PC-9 (cell line): Measurements from ENCODE around the gene IL20RA. TPM values are rescaled to one million over a fixed set of nuclear protein-coding genes. Genes with fewer than 3 reads are reported as not detected.

Source experiments
- BruUV-seq: library from RNA; stranded (reverse); fragments of 400-500 nt; replicated peaks from 2 replicates; lab custom pipeline; 2021; lab: Mats Ljungman, UMichigan
- CTCF ChIA-PET: fragments of 300-600 bp; sonication (Branson Sonifier 250); formaldehyde crosslinking; loops from one replicate; lab custom pipeline; 2022; ENCODE audit warnings: antibody characterized with exemption; lab: Charles Lee
- POLR2A ChIA-PET: fragments of 300-600 bp; sonication (Branson Sonifier 250); formaldehyde crosslinking; loops from one replicate; lab custom pipeline; 2022; ENCODE audit warnings: antibody characterized with exemption; ENCODE audit not compliant: unreplicated experiment; lab: Charles Lee
- DNase-seq, 2 experiments: peaks; one replicate each; pipeline versions ENCODE4 v3.0.0 to v3.0.0-alpha.2; 2015 to 2022; ENCODE audit warnings: mixed read lengths in 1 of 2
- H2AFZ ChIP-seq: fragments of 200-600 bp; sonication (generic); 2 replicates; pipeline ENCODE4 v1.8.1; 2017; ENCODE audit warnings: antibody characterized with exemption
- H3F3A ChIP-seq: fragments of 200-600 bp; sonication (generic); 2 replicates; pipeline ENCODE4 v1.8.1; 2017; ENCODE audit warnings: antibody characterized with exemption, mild to moderate bottlenecking, low read depth; ENCODE audit not compliant: insufficient read depth
- H3K27ac ChIP-seq: fragments of 200-600 bp; sonication (generic); 2 replicates; pipeline ENCODE4 v1.6.1; 2016; ENCODE audit warnings: mixed run types
- H3K27me3 ChIP-seq: fragments of 200-600 bp; sonication (generic); 2 replicates; pipeline ENCODE4 v1.6.1; 2016; ENCODE audit warnings: low read depth, mixed run types; ENCODE audit not compliant: insufficient read depth
- H3K36me3 ChIP-seq: fragments of 200-600 bp; sonication (generic); 2 replicates; pipeline ENCODE4 v1.6.1; 2016; ENCODE audit warnings: low read depth, mixed run types
- H3K4me1 ChIP-seq: fragments of 200-600 bp; sonication (generic); replicated peaks from 2 replicates; pipeline ENCODE4 v1.6.1; 2016; ENCODE audit warnings: mixed run types; ENCODE audit not compliant: insufficient read depth
- H3K4me2 ChIP-seq: fragments of 200-600 bp; sonication (generic); 2 replicates; pipeline ENCODE4 v1.6.1; 2017; ENCODE audit warnings: mixed run types
- H3K4me3 ChIP-seq: fragments of 200-600 bp; sonication (generic); 2 replicates; pipeline ENCODE4 v1.6.1; 2016; ENCODE audit warnings: mixed run types
- H3K79me2 ChIP-seq: fragments of 200-600 bp; sonication (generic); 2 replicates; pipeline ENCODE4 v1.6.1; 2017; ENCODE audit warnings: low read depth, mixed run types
- H3K9me2 ChIP-seq: fragments of 200-600 bp; sonication (generic); 2 replicates; pipeline ENCODE4 v1.8.1; 2017; ENCODE audit warnings: mild to moderate bottlenecking; ENCODE audit not compliant: insufficient read depth
- H3K9me3 ChIP-seq: fragments of 200-600 bp; sonication (generic); 2 replicates; pipeline ENCODE4 v1.8.1; 2016; ENCODE audit warnings: low read depth; ENCODE audit not compliant: insufficient read depth
- H4K20me1 ChIP-seq: fragments of 200-600 bp; sonication (generic); 2 replicates; pipeline ENCODE4 v1.8.1; 2017; ENCODE audit not compliant: insufficient read depth
- CTCF ChIP-seq: fragments of 200-600 bp; sonication (generic); conservative IDR thresholded peaks from 2 replicates; pipeline ENCODE4 v1.6.1; 2017; ENCODE audit warnings: mixed run types, antibody characterized with exemption, mild to moderate bottlenecking, moderate library complexity
- EZH2 ChIP-seq: fragments of 200-600 bp; sonication (generic); IDR thresholded peaks from 2 replicates; pipeline ENCODE4 v1.8.0; 2017; ENCODE audit warnings: antibody characterized with exemption, low read depth
- intact Hi-C: fragments of 100-400 bp; cut with micrococcal nuclease; formaldehyde crosslinking; loops from one replicate; pipeline ENCODE4 v1.10.0; 2022; ENCODE audit not compliant: unreplicated experiment
- total RNA-seq: library from RNA; stranded (reverse); gene quantifications from 2 replicates; pipeline ENCODE4 v1.2.3, GENCODE V29; 2021

The IL20RA gene
- total RNA-seq, 1 experiment from 2014 or later = 2.5 TPM

DNA sequence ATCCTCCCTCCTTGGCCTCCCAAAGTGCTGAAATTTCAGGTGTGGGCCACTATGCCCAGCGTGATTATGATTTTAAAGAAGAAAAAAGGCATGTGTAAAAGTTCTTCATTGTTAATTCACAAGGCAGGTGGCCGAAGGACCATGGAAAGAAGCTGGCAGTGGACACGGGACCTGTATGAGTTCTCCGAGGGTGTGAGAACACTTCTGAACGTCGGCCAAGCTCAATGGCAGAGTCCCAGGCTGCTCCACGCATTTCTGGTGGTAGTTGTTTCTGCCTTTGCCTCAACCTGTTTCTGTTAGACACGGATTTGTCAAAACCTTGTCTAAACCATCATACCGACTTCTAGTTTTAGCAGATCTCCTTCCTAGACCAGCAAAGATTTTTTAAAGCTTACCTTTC lies 36.6 kb downstream of the IL20RA start:
- H3K4me3 ChIP-seq = no peak overlapping the region
- no peaks in the 10 kb centered on the region for H3K9me2 ChIP-seq
- peaks cover 6% of the 10 kb centered on the region; the same call in 1 of the 2 replicates for H3F3A ChIP-seq
- no peak overlapping the region for H3K4me2 ChIP-seq
- no peaks in the 10 kb centered on the region for H3K79me2 ChIP-seq
- intact Hi-C loops = no loop called here
- BruUV-seq = no TSS peak
- no peaks in the 10 kb centered on the region for H4K20me1 ChIP-seq
- POLR2A ChIA-PET = interaction anchor here (0.7 kb wide), 1 partner anchor 226 kb away, joined by 3 read pairs; no protein-coding TSS in a partner anchor
- no peaks in the 10 kb centered on the region for H3K27me3 ChIP-seq
- H3K36me3 ChIP-seq = peaks cover 32% of the 10 kb centered on the region
- peaks cover 21% of the 10 kb centered on the region for H3K4me1 ChIP-seq
- no peak overlapping the region for H3K27ac ChIP-seq
- no peak for DNase-seq
- no peak overlapping the region for H2AFZ ChIP-seq
- H3K9me3 ChIP-seq = no peaks in the 10 kb centered on the region; the same call in 1 of the 2 replicates
- TF ChIP-seq EZH2 = no peak
- TF ChIP-seq CTCF = no peak
- CTCF ChIA-PET = no interaction called here

DNA sequence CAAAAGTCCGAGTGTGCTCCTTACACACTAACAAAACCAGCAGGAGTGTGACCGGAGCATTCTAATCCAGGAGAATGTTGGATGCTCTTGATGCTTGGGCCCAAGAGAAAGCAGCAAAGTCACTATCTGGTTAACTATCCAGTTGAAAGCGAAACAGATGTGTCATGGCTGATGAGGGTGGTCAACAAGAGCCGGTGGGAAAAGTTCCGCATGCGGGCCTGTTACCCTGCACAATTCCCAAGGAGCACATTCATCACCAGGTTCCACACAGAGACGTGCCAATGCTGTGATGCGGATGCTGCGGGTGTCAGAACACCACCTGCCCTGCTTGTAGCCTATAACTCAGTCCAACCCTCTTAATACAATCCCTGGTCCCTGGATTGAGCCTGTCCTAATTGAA lies 38.7 kb downstream of the IL20RA start:
- Histone ChIP-seq H3K9me3 (peaks cover 9% of the 10 kb centered on the region), H3K4me2 (no peak overlapping the region), H2AFZ (no peak overlapping the region), H3K36me3 (peaks cover 34% of the 10 kb centered on the region), H3F3A (peaks cover 27% of the 10 kb centered on the region), H4K20me1 (no peaks in the 10 kb centered on the region), H3K9me2 (no peaks in the 10 kb centered on the region), H3K27ac (no peak overlapping the region), H3K27me3 (no peaks in the 10 kb centered on the region), H3K4me1 (peaks cover 35% of the 10 kb centered on the region), H3K79me2 (no peaks in the 10 kb centered on the region), H3K4me3 (no peak overlapping the region)
- POLR2A ChIA-PET = no interaction called here
- CTCF ChIA-PET = no interaction called here
- DNase-seq = no peak
- no peak for TF ChIP-seq EZH2
- no TSS peak for BruUV-seq
- intact Hi-C loops = no loop called here

DNA sequence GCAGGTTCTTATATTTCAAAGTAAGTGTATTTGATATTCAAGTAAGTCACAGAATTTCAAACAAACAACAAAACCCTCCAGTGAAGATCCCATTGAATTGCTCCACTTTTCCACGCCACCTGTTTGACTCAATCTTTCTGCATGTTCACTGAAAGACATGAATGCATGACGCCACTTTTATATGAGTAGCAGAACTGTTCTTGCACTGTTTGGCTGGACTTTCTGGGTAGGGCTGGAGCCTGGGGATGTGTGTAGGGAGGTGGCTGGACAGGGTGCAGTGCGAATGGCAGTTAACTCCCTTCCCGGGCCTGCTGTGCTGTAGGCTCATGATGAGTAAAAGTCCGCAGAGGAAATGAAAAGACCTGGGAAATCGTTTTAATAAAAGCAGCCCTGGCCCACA lies 39.7 kb downstream of the IL20RA start:
- CTCF ChIA-PET = no interaction called here
- TF ChIP-seq CTCF = no peak
- TF ChIP-seq EZH2 = no peak
- no peak overlapping the region for H3K4me3 ChIP-seq

DNA sequence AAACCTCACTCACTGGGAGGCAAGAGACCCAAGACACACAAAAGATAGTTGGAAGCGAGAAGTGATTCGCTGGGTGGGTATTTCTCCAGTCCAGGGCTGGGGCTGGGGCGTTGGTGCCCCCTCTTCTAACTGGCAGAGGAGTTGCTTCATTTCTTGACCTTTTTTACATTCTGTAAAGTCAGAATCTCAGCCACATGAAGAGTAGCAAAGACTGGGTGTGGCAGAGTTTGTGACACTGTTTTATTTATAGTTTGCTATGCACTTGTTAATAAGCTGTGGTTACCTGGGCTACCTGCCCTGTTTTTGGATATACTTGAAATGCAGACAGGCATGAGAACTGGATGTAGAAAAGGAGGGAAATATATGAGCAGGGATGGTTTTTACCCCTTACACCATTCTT lies 42.3 kb downstream of the IL20RA start:
- intact Hi-C loops = no loop called here

More for the DNA sequence above, 39.7 kb downstream of the IL20RA start:
- no peaks in the 10 kb centered on the region for H3K27me3 ChIP-seq
- H3K9me2 ChIP-seq = no peaks in the 10 kb centered on the region; the same call in 1 of the 2 replicates
- intact Hi-C loops = no loop called here
- no peaks in the 10 kb centered on the region for H4K20me1 ChIP-seq
- H3K9me3 ChIP-seq = peaks cover 13% of the 10 kb centered on the region
- no peak overlapping the region for H3K27ac ChIP-seq
- no TSS peak for BruUV-seq
- POLR2A ChIA-PET = no interaction called here
- peaks cover 37% of the 10 kb centered on the region for H3F3A ChIP-seq
- peaks cover 37% of the 10 kb centered on the region for H3K4me1 ChIP-seq
- H3K79me2 ChIP-seq = no peaks in the 10 kb centered on the region
- no peak for DNase-seq
- H2AFZ ChIP-seq = no peak overlapping the region
- H3K4me2 ChIP-seq = no peak overlapping the region
- peaks cover 40% of the 10 kb centered on the region for H3K36me3 ChIP-seq

More for the DNA sequence above, 42.3 kb downstream of the IL20RA start:
- H3K9me3 ChIP-seq = peaks cover 13% of the 10 kb centered on the region
- POLR2A ChIA-PET = no interaction called here
- TF ChIP-seq CTCF (no peak), EZH2 (no peak)
- no peak overlapping the region for H2AFZ ChIP-seq
- BruUV-seq = no TSS peak
- no peaks in the 10 kb centered on the region for H4K20me1 ChIP-seq
- H3K4me1 ChIP-seq = peaks cover 38% of the 10 kb centered on the region
- H3K4me2 ChIP-seq = peak overlapping the region; percentile 56
- peak overlapping the region; percentile 75 for H3K27ac ChIP-seq
- H3K4me3 ChIP-seq = peak overlapping the region; percentile 0; the same call in 1 of the 2 replicates
- CTCF ChIA-PET = no interaction called here
- H3K36me3 ChIP-seq = peaks cover 39% of the 10 kb centered on the region
- peak; percentile 35 to 78 for DNase-seq
- no peaks in the 10 kb centered on the region for H3K27me3 ChIP-seq
- peaks cover 39% of the 10 kb centered on the region for H3F3A ChIP-seq
- H3K9me2 ChIP-seq = no peaks in the 10 kb centered on the region; the same call in 1 of the 2 replicates
- H3K79me2 ChIP-seq = no peaks in the 10 kb centered on the region
